HepG2 (cell line): ENCODE results near the gene KRT73. TPM values are rescaled to one million over a fixed set of nuclear protein-coding genes. Genes with fewer than 3 reads are reported as not detected.

Experiments
- ATAC-seq: fragments of 200-7000 bp; cut with Tn5 transposase; 3 replicates; pipeline ENCODE4 v1.9.1; 2020; ENCODE audit warnings: mild to moderate bottlenecking, moderate library complexity
- BruUV-seq: library from RNA; stranded (reverse); fragments of 400-500 nt; replicated peaks from 2 replicates; lab custom pipeline; 2021; lab: Mats Ljungman, UMichigan
- CTCF ChIA-PET: fragments of 300-600 bp; formaldehyde crosslinking; extraction: SDS; loops from one replicate; lab custom pipeline; 2021; ENCODE audit warnings: low total read pairs, inconsistent platforms, low intra/inter-chr PET ratio; lab: Yijun Ruan, JAX
- POLR2A ChIA-PET: fragments of 350-600 bp; sonication (Branson Sonifier 250); formaldehyde crosslinking; loops from one replicate; lab custom pipeline; 2020; ENCODE audit warnings: antibody characterized with exemption, inconsistent platforms; lab: Yijun Ruan, JAX
- DNase-seq: peaks from one replicate; pipeline ENCODE4 v3.0.0-alpha.2; 2015; ENCODE audit warnings: low spot score
- FAIRE-seq: peaks from 3 replicates; lab custom pipeline; 2011; peaks lifted over from hg19 to GRCh38; lab: Jason Lieb, UNC
- H2AFZ ChIP-seq: one replicate; pipeline ENCODE4 v1.6.1; 2011; ENCODE audit warnings: low read length, inconsistent platforms
- H3K27ac ChIP-seq: fragments of 300-600 bp; 3 replicates; pipeline ENCODE4 v1.8.0; 2011; ENCODE audit warnings: mixed run types, mild to moderate bottlenecking, mixed read lengths, low read length, inconsistent platforms; ENCODE audit not compliant: insufficient read depth; ENCODE audit errors: extremely low read length
- H3K27me3 ChIP-seq, 2 experiments: fragments of 200-600 bp in 1 of 2; 2 replicates in 1 of 2; 3 replicates in 1 of 2; pipeline versions ENCODE4 v1.6.0 to v1.8.0; 2011; ENCODE audit warnings: low read length in 2 of 2, mild to moderate bottlenecking in 2 of 2, moderate library complexity in 2 of 2, inconsistent platforms in 1 of 2; ENCODE audit not compliant: insufficient read depth in 2 of 2, control insufficient read depth in 1 of 2
- H3K36me3 ChIP-seq, 2 experiments: fragments of 200-600 bp in 1 of 2; replicated peaks in 1 of 2; 2 replicates in 1 of 2; 3 replicates in 1 of 2; pipeline versions ENCODE4 v1.5.1 to v1.8.0; 2011; ENCODE audit warnings: low read length in 2 of 2, inconsistent platforms in 1 of 2; ENCODE audit not compliant: insufficient read depth in 2 of 2, control insufficient read depth in 1 of 2
- H3K4me1 ChIP-seq: 2 replicates; pipeline ENCODE4 v1.5.1; 2012; ENCODE audit warnings: low read length, inconsistent platforms; ENCODE audit not compliant: insufficient read depth
- H3K4me2 ChIP-seq: 2 replicates; pipeline ENCODE4 v1.6.0; 2011; ENCODE audit warnings: low read depth, low read length, inconsistent platforms
- H3K4me3 ChIP-seq, 3 experiments: fragments of 200-600 bp in 1 of 3; sonication (generic), shearing (Covaris generic) in 1 of 3; replicated peaks in 1 of 3; 2 replicates each; pipeline ENCODE4 v1.5.1; 2011 to 2016; ENCODE audit warnings: low read length in 3 of 3, inconsistent platforms in 2 of 3, low read depth in 2 of 3, mild to moderate bottlenecking in 2 of 3, control low read depth in 1 of 3, mixed read lengths in 1 of 3; ENCODE audit not compliant: insufficient read depth in 1 of 3
- H3K79me2 ChIP-seq: one replicate; pipeline ENCODE4 v1.6.1; 2011; ENCODE audit warnings: low read length, inconsistent platforms; ENCODE audit not compliant: insufficient read depth
- H3K9ac ChIP-seq: 2 replicates; pipeline ENCODE4 v1.6.0; 2011; ENCODE audit warnings: mild to moderate bottlenecking, low read depth, low read length, inconsistent platforms; ENCODE audit not compliant: insufficient read depth
- H3K9me3 ChIP-seq: 2 replicates; pipeline ENCODE4 v1.5.1; 2012; ENCODE audit warnings: mild to moderate bottlenecking, low read length
- H4K20me1 ChIP-seq: 2 replicates; pipeline ENCODE4 v1.6.0; 2011; ENCODE audit warnings: inconsistent platforms, mild to moderate bottlenecking, low read length, moderate library complexity; ENCODE audit not compliant: insufficient read depth
- MATR3 ChIP-seq: sonication (generic); formaldehyde crosslinking; IDR thresholded peaks from 2 replicates; pipeline ENCODE4 v1.4.0; 2020; ENCODE audit warnings: missing genetic modification reagents
- PAWR ChIP-seq: sonication (generic); formaldehyde crosslinking; IDR thresholded peaks from 2 replicates; pipeline ENCODE4 v1.4.0; 2020; ENCODE audit warnings: missing genetic modification reagents, mild to moderate bottlenecking, borderline replicate concordance
- RAD21 ChIP-seq: fragments of 450-650 bp; formaldehyde crosslinking; IDR thresholded peaks from 2 replicates; pipeline ENCODE4 v1.5.0; 2020; ENCODE audit warnings: mild to moderate bottlenecking
- SMAD9 ChIP-seq: sonication (generic); formaldehyde crosslinking; IDR thresholded peaks from 2 replicates; pipeline ENCODE4 v1.5.1; 2020; ENCODE audit warnings: mild to moderate bottlenecking, missing genetic modification reagents
- ZIK1 ChIP-seq: sonication (generic); formaldehyde crosslinking; IDR thresholded peaks from 2 replicates; pipeline ENCODE4 v1.5.0; 2020; ENCODE audit warnings: mild to moderate bottlenecking, low read depth, missing genetic modification reagents, borderline replicate concordance
- ZNF432 ChIP-seq: sonication (generic); formaldehyde crosslinking; IDR thresholded peaks from 2 replicates; pipeline ENCODE4 v1.5.0; 2020; ENCODE audit warnings: missing genetic modification reagents, mild to moderate bottlenecking, borderline replicate concordance
- WGBS: methylation state at CpG from one replicate; pipeline ENCODE4 v1.1.6; 2017; ENCODE audit warnings: low lambda C conversion rate; 5-methylcytosine and 5-hydroxymethylcytosine counted together
- in situ Hi-C: cut with HindIII; loops from 2 replicates; pipeline ENCODE4 v1.10.0; 2017; ENCODE audit warnings: low pct_unique_long_range_greater_than_20kb; ENCODE audit not compliant: extremely low pct_ligation_motif_present
- intact Hi-C: fragments of 100-400 bp; cut with micrococcal nuclease; formaldehyde crosslinking; loops from one replicate; pipeline ENCODE4 v1.10.0; 2022; ENCODE audit not compliant: unreplicated experiment
- polyA plus RNA-seq, 8 experiments: library from polyadenylated mRNA; depleted of rRNA in 3 of 8; stranded (reverse) in 7 of 8; unstranded in 1 of 8; fragments of >200 nt; fragmentation: Illumina TruSeq in 4 of 8; extraction: Trizol in 4 of 8; gene quantifications; 2 replicates each; pipeline versions ENCODE4 v1.2.1 to v1.2.3, GENCODE V29; 2011 to 2016; ENCODE audit warnings: low read depth in 4 of 8, missing spikeins in 1 of 8, mixed read lengths in 1 of 8; ENCODE audit not compliant: insufficient read depth in 1 of 8
- total RNA-seq, 5 experiments: library from RNA; depleted of rRNA; stranded (reverse); fragments of >200 nt; fragmentation: Illumina TruSeq; extraction: Trizol; gene quantifications; 2 replicates each; pipeline ENCODE4 v1.2.3, GENCODE V29; 2016; ENCODE audit warnings: low read depth in 1 of 5
- TF ChIP-seq, protein P1 (sequence below): sonication (generic); formaldehyde crosslinking; IDR thresholded peaks from 2 replicates; pipeline ENCODE4 v1.4.0; 2020; ENCODE audit warnings: low read depth, missing genetic modification reagents

KRT73 gene
- total and polyA plus RNA-seq, 2 of the 13 experiments (the other 11 are each of a cell fraction or from before 2014, with no cell fraction given): not detected

DNA sequence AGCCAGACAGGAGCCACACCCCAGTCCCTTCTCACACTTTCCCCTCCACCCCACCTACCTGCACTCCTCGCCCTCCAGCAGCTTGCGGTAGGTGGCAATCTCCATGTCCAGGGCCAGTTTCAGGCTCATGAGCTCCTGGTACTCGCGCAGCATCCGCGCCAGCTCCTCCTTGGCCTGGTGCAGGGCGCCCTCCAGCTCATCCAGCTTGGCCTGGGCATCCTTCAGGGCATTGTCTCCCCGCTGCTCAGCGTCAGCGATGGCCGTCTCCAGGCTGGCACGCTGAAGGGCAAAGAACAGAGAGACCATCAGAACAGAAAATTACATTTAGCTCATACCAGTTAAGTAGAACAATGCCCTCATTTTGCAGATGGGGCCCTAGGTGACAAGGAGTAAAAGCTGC, 50.2 kb downstream of the KRT73 start:
- no TSS peak for BruUV-seq
- Histone ChIP-seq H2AFZ (no peak overlapping the region), H3K79me2 (no peaks in the 10 kb centered on the region), H3K9ac (no peak overlapping the region), H3K9me3 (no peaks in the 10 kb centered on the region), H3K4me1 (no peaks in the 10 kb centered on the region), H3K4me2 (no peak overlapping the region), H3K36me3 (no peaks in the 10 kb centered on the region)
- no peak for DNase-seq
- POLR2A ChIA-PET: no interaction called here
- no peak for FAIRE-seq
- ATAC-seq: no peak
- no peak for TF ChIP-seq PAWR (CRISPR knock-in tag)
- no peak for TF ChIP-seq ZNF432 (CRISPR knock-in tag)
- no peak for TF ChIP-seq MATR3 (CRISPR knock-in tag)
- TF ChIP-seq, protein P1, sequence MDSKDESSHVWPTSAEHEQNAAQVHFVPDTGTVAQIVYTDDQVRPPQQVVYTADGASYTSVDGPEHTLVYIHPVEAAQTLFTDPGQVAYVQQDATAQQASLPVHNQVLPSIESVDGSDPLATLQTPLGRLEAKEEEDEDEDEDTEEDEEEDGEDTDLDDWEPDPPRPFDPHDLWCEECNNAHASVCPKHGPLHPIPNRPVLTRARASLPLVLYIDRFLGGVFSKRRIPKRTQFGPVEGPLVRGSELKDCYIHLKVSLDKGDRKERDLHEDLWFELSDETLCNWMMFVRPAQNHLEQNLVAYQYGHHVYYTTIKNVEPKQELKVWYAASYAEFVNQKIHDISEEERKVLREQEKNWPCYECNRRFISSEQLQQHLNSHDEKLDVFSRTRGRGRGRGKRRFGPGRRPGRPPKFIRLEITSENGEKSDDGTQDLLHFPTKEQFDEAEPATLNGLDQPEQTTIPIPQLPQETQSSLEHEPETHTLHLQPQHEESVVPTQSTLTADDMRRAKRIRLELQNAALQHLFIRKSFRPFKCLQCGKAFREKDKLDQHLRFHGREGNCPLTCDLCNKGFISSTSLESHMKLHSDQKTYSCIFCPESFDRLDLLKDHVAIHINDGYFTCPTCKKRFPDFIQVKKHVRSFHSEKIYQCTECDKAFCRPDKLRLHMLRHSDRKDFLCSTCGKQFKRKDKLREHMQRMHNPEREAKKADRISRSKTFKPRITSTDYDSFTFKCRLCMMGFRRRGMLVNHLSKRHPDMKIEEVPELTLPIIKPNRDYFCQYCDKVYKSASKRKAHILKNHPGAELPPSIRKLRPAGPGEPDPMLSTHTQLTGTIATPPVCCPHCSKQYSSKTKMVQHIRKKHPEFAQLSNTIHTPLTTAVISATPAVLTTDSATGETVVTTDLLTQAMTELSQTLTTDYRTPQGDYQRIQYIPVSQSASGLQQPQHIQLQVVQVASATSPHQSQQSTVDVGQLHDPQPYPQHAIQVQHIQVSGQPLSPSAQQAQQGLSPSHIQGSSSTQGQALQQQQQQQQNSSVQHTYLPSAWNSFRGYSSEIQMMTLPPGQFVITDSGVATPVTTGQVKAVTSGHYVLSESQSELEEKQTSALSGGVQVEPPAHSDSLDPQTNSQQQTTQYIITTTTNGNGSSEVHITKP (CRISPR knock-in tag): no peak
- TF ChIP-seq SMAD9 (CRISPR knock-in tag): no peak
- TF ChIP-seq RAD21 (CRISPR knock-in tag): no peak
- no peak for TF ChIP-seq ZIK1 (CRISPR knock-in tag)
- TF ChIP-seq, all 625 proteins: peak for 0
- no peak overlapping the region for H3K4me3 ChIP-seq
- CTCF ChIA-PET: no interaction called here
- no peaks in the 10 kb centered on the region for H4K20me1 ChIP-seq
- WGBS: 12% methylated on average over 11 of the region's 12 CpGs
- H3K27ac ChIP-seq: no peak overlapping the region
- peaks cover 13 to 56% of the 10 kb centered on the region in 2 experiments; a peak in 4 of 5 replicates for H3K27me3 ChIP-seq
- in situ Hi-C loops: no loop called here
- intact Hi-C loops: no loop called here
